Neural cell (in vitro differentiated cells): ENCODE measurements around the gene FOXO1. TPM values are rescaled to one million over a fixed set of nuclear protein-coding genes. Genes with fewer than 3 reads are reported as not detected.

Experiments
- H2AFZ ChIP-seq: fragments of 200-600, 300-800 bp; sonication (generic), shearing (Covaris generic); 2 replicates; pipeline ENCODE4 v1.6.0; 2014; ENCODE audit warnings: low read depth, mild to moderate bottlenecking, antibody characterized with exemption, low read length, moderate library complexity
- H3F3A ChIP-seq: fragments of 200-600 bp; shearing (Covaris generic); 2 replicates; pipeline ENCODE4 v1.6.1; 2016; ENCODE audit warnings: mild to moderate bottlenecking, moderate library complexity, mixed read lengths, antibody characterized with exemption, low read length; ENCODE audit not compliant: insufficient read depth, poor library complexity, severe bottlenecking
- H3K27ac ChIP-seq: fragments of 200-600, 300-800 bp; sonication (generic), shearing (Covaris generic); 2 replicates; pipeline ENCODE4 v1.5.1; 2014; ENCODE audit warnings: mild to moderate bottlenecking, low read length, moderate library complexity
- H3K27me3 ChIP-seq: fragments of 300-800, 200-600 bp; sonication (generic), shearing (Covaris generic); 2 replicates; pipeline ENCODE4 v1.6.0; 2014; ENCODE audit warnings: mild to moderate bottlenecking, low read depth, low read length, moderate library complexity; ENCODE audit not compliant: insufficient read depth
- H3K36me3 ChIP-seq: fragments of 300-800, 200-600 bp; sonication (generic), shearing (Covaris generic); 2 replicates; pipeline ENCODE4 v1.5.1; 2014; ENCODE audit warnings: mild to moderate bottlenecking, antibody characterized with exemption, low read length, moderate library complexity; ENCODE audit not compliant: insufficient read depth
- H3K4me2 ChIP-seq: fragments of 300-800, 200-600 bp; sonication (generic), shearing (Covaris generic); 2 replicates; pipeline ENCODE4 v1.6.0; 2014; ENCODE audit warnings: mild to moderate bottlenecking, low read length
- H3K4me3 ChIP-seq: fragments of 300-800, 200-600 bp; sonication (generic), shearing (Covaris generic); 2 replicates; pipeline ENCODE4 v1.5.1; 2014; ENCODE audit warnings: mild to moderate bottlenecking, low read length, moderate library complexity
- H3K79me2 ChIP-seq: fragments of 200-600 bp; shearing (Covaris generic); replicated peaks from 2 replicates; pipeline ENCODE4 v1.6.0; 2014; ENCODE audit warnings: mild to moderate bottlenecking, low read length, moderate library complexity; ENCODE audit not compliant: insufficient read depth
- H3K9ac ChIP-seq: fragments of 300-800, 200-600 bp; sonication (generic), shearing (Covaris generic); 2 replicates; pipeline ENCODE4 v1.6.1; 2016; ENCODE audit warnings: mild to moderate bottlenecking, low read length, mixed read lengths
- H3K9me2 ChIP-seq: fragments of 200-600 bp; shearing (Covaris generic); 2 replicates; pipeline ENCODE4 v1.6.1; 2016; ENCODE audit warnings: mild to moderate bottlenecking, low read length, mixed read lengths; ENCODE audit not compliant: insufficient read depth
- H3K9me3 ChIP-seq: fragments of 200-600, 300-800 bp; sonication (generic), shearing (Covaris generic); 2 replicates; pipeline ENCODE4 v1.6.1; 2016; ENCODE audit warnings: mild to moderate bottlenecking, mixed run types, low read length, moderate library complexity, mixed read lengths
- H4K20me1 ChIP-seq: fragments of 200-600 bp; shearing (Covaris generic); 2 replicates; pipeline ENCODE4 v1.6.1; 2016; ENCODE audit warnings: mild to moderate bottlenecking, mixed run types; ENCODE audit not compliant: insufficient read depth
- EP300 ChIP-seq: fragments of 450-650 bp; conservative IDR thresholded peaks from 2 replicates; pipeline ENCODE4 v1.6.1; 2014; ENCODE audit warnings: antibody characterized with exemption, mild to moderate bottlenecking, moderate library complexity; ENCODE audit not compliant: poor library complexity, severe bottlenecking
- EZH2 ChIP-seq: fragments of 200-600, 300-800 bp; shearing (Covaris generic), sonication (generic); IDR thresholded peaks from 2 replicates; pipeline ENCODE4 v1.6.1; 2014; ENCODE audit warnings: antibody characterized with exemption, low read length, borderline replicate concordance, mild to moderate bottlenecking; ENCODE audit not compliant: insufficient read depth, poor library complexity, severe bottlenecking
- MXI1 ChIP-seq: fragments of 450-650 bp; conservative IDR thresholded peaks from 2 replicates; pipeline ENCODE4 v1.6.1; 2014; ENCODE audit warnings: antibody characterized with exemption, mild to moderate bottlenecking; ENCODE audit not compliant: poor library complexity, severe bottlenecking
- POLR2AphosphoS5 ChIP-seq: IDR thresholded peaks from 2 replicates; pipeline ENCODE4 v1.6.1; 2012
- RAD21 ChIP-seq: fragments of 450-650 bp; conservative IDR thresholded peaks from 2 replicates; pipeline ENCODE4 v1.6.1; 2014; ENCODE audit warnings: antibody characterized with exemption, mild to moderate bottlenecking, moderate library complexity
- SMC3 ChIP-seq: fragments of 450-650 bp; conservative IDR thresholded peaks from 2 replicates; pipeline ENCODE4 v1.6.1; 2014; ENCODE audit warnings: antibody characterized with exemption, mild to moderate bottlenecking, moderate library complexity; ENCODE audit not compliant: poor library complexity
- TAF1 ChIP-seq: IDR thresholded peaks from 2 replicates; pipeline ENCODE4 v1.6.1; 2012; ENCODE audit warnings: low read depth
- polyA plus RNA-seq: library from polyadenylated mRNA; depleted of rRNA; stranded (reverse); fragments of >200 nt; gene quantifications from 2 replicates; pipeline ENCODE4 v1.2.3, GENCODE V29; 2014
- TF ChIP-seq, protein P1 (sequence below): fragments of 450-650 bp; IDR thresholded peaks from 2 replicates; pipeline ENCODE4 v1.5.1; 2014; ENCODE audit warnings: antibody characterized with exemption, mild to moderate bottlenecking, moderate library complexity; ENCODE audit not compliant: poor library complexity, severe bottlenecking
- TF ChIP-seq, protein P2 (sequence below): IDR thresholded peaks from 2 replicates; pipeline ENCODE4 v1.6.1; 2012; ENCODE audit warnings: borderline replicate concordance

FOXO1 gene
- polyA plus RNA-seq, 1 donor from 2014 or later, result 1.2 TPM

DNA sequence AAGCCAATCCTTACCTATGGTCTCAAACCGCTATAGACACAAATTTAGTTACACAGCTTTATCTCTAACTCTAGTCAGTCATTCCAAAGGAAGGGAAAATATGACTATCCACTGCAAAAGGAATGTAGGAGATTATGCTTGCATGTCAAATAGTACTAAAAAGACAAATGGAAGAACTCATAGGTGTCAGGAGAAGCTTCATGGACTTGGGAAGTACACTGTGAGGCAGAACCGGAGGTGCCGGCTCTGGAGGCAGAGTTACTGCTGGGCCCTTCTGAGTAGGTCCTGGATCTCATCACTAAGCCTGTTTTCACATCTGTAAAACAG is 97.5 kb downstream of the FOXO1 start:
- no peak overlapping the region for H3K27ac ChIP-seq
- H2AFZ ChIP-seq, result no peak overlapping the region
- H3F3A ChIP-seq, result no peaks in the 10 kb centered on the region
- no peaks in the 10 kb centered on the region for H3K9me2 ChIP-seq
- no peaks in the 10 kb centered on the region for H3K27me3 ChIP-seq
- no peaks in the 10 kb centered on the region for H4K20me1 ChIP-seq
- no peak overlapping the region for H3K9ac ChIP-seq
- H3K79me2 ChIP-seq, result no peaks in the 10 kb centered on the region
- TF ChIP-seq SMC3, result no peak
- TF ChIP-seq EP300, result no peak
- TF ChIP-seq, protein P1, sequence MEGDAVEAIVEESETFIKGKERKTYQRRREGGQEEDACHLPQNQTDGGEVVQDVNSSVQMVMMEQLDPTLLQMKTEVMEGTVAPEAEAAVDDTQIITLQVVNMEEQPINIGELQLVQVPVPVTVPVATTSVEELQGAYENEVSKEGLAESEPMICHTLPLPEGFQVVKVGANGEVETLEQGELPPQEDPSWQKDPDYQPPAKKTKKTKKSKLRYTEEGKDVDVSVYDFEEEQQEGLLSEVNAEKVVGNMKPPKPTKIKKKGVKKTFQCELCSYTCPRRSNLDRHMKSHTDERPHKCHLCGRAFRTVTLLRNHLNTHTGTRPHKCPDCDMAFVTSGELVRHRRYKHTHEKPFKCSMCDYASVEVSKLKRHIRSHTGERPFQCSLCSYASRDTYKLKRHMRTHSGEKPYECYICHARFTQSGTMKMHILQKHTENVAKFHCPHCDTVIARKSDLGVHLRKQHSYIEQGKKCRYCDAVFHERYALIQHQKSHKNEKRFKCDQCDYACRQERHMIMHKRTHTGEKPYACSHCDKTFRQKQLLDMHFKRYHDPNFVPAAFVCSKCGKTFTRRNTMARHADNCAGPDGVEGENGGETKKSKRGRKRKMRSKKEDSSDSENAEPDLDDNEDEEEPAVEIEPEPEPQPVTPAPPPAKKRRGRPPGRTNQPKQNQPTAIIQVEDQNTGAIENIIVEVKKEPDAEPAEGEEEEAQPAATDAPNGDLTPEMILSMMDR, result no peak
- no peak for TF ChIP-seq EZH2
- TF ChIP-seq TAF1, result no peak
- no peak for TF ChIP-seq MXI1
- TF ChIP-seq RAD21, result no peak
- TF ChIP-seq, protein P2, sequence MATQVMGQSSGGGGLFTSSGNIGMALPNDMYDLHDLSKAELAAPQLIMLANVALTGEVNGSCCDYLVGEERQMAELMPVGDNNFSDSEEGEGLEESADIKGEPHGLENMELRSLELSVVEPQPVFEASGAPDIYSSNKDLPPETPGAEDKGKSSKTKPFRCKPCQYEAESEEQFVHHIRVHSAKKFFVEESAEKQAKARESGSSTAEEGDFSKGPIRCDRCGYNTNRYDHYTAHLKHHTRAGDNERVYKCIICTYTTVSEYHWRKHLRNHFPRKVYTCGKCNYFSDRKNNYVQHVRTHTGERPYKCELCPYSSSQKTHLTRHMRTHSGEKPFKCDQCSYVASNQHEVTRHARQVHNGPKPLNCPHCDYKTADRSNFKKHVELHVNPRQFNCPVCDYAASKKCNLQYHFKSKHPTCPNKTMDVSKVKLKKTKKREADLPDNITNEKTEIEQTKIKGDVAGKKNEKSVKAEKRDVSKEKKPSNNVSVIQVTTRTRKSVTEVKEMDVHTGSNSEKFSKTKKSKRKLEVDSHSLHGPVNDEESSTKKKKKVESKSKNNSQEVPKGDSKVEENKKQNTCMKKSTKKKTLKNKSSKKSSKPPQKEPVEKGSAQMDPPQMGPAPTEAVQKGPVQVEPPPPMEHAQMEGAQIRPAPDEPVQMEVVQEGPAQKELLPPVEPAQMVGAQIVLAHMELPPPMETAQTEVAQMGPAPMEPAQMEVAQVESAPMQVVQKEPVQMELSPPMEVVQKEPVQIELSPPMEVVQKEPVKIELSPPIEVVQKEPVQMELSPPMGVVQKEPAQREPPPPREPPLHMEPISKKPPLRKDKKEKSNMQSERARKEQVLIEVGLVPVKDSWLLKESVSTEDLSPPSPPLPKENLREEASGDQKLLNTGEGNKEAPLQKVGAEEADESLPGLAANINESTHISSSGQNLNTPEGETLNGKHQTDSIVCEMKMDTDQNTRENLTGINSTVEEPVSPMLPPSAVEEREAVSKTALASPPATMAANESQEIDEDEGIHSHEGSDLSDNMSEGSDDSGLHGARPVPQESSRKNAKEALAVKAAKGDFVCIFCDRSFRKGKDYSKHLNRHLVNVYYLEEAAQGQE, result no peak
- TF ChIP-seq POLR2AphosphoS5, result no peak
- H3K4me3 ChIP-seq, result no peak overlapping the region
- H3K4me2 ChIP-seq, result no peak overlapping the region
- no peaks in the 10 kb centered on the region for H3K9me3 ChIP-seq
- no peaks in the 10 kb centered on the region for H3K36me3 ChIP-seq

DNA sequence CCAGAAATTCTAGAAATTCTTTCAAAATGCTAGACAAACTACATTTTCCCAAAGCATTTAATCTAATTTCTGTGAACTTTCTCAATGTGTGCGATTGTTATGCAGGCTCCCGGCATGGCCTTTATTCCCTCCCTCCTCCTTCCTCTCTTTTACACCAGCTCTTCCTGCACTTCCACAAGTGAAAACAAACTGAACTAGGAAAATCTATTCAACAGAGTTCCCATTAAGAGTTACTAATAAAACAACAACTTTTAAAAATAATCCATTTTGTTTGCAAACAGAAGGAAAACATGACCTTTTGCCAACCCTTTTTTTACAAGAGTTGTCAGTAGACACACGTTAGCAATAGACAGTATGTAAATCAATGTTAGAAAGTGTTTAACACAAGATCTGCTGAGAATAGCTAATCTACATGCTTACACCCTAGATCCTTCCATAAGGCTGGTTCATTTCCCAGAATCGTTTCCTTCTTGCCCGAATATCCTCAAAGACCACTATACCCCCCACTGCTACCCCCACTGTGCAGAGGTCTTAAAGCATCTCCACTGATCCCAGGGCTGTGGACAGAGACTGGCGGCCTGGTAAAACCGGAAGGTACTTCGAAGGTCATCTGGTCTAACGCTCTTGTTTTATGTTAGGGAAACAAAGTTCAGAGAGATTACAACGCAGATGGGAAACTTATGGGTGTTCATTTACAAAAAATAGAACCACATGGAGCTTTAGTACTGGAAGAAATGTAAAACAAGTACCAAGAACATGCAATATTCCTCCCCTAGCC is 98.0 kb downstream of the FOXO1 start:
- H2AFZ ChIP-seq, result no peak overlapping the region
- TF ChIP-seq POLR2AphosphoS5, result no peak
- no peak overlapping the region for H3K4me3 ChIP-seq
- H3K9ac ChIP-seq, result no peak overlapping the region
- no peak overlapping the region for H3K4me2 ChIP-seq
- no peaks in the 10 kb centered on the region for H3K27me3 ChIP-seq
- no peaks in the 10 kb centered on the region for H4K20me1 ChIP-seq
- no peaks in the 10 kb centered on the region for H3K9me2 ChIP-seq
- H3K36me3 ChIP-seq, result no peaks in the 10 kb centered on the region
- no peaks in the 10 kb centered on the region for H3K79me2 ChIP-seq
- no peaks in the 10 kb centered on the region for H3K9me3 ChIP-seq
- no peak overlapping the region for H3K27ac ChIP-seq
- H3F3A ChIP-seq, result no peaks in the 10 kb centered on the region
